Measurements from ENCODE around the gene CSRNP2. TPM values are rescaled to one million over a fixed set of nuclear protein-coding genes. Genes with fewer than 3 reads are reported as not detected.
"Not testable (repeated sequence)": the region's sequence is repeated elsewhere in the genome, so short reads cannot be mapped to it uniquely, and the experiment has no call there.

Gene CSRNP2
- total RNA-seq, 1 donor from 2014 or later: 33.6 TPM

DNA sequence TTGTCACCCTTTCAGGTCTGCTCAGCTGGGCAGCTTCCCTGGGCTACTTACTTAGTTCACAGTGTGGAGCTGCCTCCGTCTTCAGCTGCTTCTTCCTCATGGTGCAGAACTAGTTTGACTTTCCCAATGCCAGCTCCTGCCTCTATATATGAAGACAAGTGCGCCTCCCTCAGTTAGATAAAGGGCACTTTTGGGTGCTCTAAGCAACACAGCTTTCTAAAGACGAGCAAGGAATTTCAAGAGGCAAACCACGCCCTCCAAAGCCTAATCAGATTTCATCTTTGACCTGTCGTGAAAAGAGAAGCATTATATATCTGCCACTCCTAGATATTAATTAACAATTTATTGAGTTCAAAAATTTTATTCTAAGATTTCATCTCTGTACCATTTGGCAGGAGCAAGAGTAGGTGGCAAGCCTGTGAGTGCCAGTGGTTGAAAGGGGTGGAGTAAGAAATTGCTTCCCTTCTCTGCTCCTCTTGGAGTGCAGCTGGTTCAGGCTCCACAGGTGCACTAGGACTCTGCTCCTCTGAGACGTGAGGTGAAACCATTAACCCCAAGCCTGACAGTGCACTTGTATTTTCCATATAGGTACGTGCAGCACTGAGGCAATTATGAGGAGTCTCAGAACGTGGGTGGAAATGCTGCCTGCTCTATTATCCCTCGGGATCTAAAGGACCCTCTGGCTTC, 55.1 kb downstream of the CSRNP2 start:
- DNase-seq (ENCODE audit: low spot score): peak; percentile 55

DNA sequence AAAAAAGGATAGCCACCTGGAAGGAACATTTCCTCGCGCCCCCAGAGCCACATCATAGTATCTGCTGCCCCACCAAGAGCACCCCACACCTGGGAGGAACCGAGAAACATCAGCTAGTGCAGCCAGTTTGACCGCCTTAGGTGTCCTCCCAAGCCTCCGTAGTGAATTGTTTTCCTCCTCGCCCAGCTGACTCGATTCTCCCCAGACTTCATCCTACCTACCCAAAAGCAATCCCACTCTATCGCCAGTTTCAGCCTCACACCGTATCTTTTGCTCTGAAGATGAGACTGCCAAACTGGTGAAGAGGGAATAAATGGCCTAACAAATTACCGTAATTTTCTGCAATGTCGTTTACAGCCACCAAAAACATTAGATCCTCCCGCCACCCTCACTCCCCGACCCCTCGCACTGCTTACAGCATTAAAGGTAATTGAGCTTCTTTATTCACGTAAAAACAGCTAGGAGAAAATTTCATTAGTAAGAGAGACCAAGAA, 56.0 kb downstream of the CSRNP2 start:
- no peak for DNase-seq (ENCODE audit: low spot score)

- peak; percentile 98 for DNase-seq (ENCODE audit: low spot score)
These were observed 57.4 kb downstream of the CSRNP2 start, which contains the start of gene SLC11A2 for GRCh38 chr12:51025836-51026638. SLC11A2 (minus strand) TSS chr12:51026384; CDS start chr12:51010728, 15,656 bp downstream.

GRCh38 chr12:51025338-51025835, 58.0 kb downstream of the CSRNP2 start:
- no peak for DNase-seq (ENCODE audit: low spot score)

DNA sequence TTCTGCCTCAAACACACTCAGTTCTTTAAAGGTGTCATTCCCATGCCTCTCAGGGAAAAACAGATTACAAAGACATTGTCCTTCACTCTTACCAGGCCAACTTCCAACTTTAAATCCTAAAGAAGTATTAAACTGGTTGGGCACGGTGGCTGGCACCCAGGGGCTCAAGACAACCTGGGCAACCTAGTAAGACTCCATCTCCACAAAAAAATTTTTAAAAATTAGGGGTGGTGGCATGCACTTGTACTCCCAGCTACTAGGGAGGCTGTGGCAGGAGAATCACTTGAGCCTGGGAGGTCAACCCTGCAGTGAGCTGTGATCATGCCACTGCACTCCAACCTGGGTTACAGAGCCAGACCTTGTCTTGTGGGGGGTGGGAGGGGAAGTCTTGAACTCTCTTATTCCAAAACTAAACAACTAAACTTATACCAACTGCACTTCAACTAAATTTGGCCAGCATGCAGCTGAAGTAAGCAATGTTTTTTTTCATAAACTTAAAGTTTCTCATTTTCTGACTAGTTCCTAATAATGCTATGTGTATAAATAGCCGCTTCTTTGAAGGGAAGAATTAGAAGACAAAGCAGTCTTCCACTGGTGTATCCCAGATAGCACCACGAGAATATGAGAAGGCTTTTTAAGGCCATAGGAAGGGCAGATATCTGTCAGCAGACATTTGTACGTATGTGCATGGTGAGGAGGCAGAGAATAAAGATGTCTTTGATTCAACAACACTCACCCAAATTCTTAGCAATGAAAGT, 59.6 kb downstream of the CSRNP2 start:
- DNase-seq (ENCODE audit: low spot score): no peak

DNA sequence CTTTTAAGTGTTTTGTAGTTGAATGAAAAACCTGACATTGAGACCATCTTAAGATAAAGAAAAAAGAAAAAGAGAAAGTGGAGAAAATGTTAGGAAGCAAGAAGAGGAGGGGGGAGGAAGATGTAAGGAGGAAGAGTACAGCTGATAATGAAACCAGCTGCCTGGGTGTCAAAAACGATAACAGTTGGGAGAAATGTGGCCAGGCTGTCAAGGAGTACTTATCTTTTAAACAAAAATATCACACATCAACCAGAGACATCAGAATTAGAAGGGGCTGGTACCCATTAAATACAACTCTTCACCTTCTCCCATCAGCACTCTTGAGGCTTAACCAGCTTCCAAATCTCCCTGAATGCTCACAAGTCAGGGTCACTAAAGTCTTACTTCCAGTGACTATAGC, 61.7 kb downstream of the CSRNP2 start:
- no peak for DNase-seq (ENCODE audit: low spot score)

- DNase-seq (ENCODE audit: low spot score): no peak
These were observed 62.8 kb downstream of the CSRNP2 start for GRCh38 chr12:51020448-51021182.

DNA sequence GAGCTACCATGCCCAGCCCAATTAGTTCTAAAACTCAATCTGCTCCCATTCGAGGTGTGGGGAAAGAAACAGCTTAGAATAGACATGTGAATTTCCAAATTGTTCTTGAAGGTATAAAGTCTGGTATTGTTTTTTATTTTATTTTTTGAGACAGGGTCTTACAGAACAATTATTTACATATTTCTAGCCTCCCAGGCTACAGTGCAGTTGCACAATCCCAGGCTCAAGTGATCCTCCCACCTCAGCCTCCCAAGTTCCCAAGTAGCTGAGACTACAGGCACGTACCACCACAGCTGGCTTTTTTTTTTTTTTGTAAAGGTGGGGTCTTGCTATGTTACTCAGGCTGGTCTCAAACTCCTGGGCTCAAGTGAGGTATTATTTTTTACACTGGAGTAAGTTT, 63.5 kb downstream of the CSRNP2 start:
- DNase-seq (ENCODE audit: low spot score): no peak

DNA sequence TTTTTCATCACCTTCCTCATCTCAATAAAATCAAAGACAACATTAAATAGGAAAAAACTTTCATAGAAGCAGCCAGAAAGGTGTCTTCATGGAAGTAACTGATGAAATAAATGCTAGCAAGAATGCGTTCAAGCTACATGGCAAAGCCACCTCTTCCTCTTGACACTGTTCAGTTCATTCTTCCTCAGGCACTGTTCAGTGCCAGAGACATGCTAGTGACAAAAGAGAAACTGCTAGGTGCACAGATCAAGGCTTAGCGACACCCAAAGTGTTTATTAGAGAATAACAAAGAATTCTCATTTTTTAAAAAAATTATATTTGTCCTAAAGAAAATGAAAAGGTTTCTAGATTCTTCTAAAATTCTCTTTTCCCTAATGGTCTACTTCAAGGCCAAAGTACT, 64.4 kb downstream of the CSRNP2 start:
- no peak for DNase-seq (ENCODE audit: low spot score)

- no peak for DNase-seq (ENCODE audit: low spot score)
These were observed 65.9 kb downstream of the CSRNP2 start for GRCh38 chr12:51017452-51017851.

DNA sequence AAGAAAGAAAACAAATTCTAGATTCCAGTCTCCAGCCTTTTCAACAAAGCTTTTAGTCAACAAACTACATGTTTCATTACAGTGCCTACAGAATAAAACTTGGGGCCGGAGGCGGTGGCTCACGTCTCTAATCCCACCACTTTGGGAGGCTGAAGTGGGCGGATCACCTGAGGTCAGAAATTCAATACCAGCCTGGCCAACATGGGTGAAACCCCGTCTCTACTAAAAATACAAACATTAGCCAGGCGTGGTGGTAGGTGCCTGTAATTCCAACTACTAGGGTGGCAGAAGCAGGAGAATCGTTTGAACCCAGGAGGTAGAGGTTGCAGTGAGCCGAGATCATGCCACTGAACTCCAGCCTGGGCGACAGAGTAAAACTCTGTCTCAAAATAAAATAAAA, 68.9 kb downstream of the CSRNP2 start:
- DNase-seq (ENCODE audit: low spot score): not testable (repeated sequence)

GRCh38 chr12:51013441-51013840, 70.0 kb downstream of the CSRNP2 start:
- DNase-seq (ENCODE audit: low spot score): no peak

- no peak for DNase-seq (ENCODE audit: low spot score)
These were observed 70.7 kb downstream of the CSRNP2 start for GRCh38 chr12:51012570-51013236.

GRCh38 chr12:51011955-51012354, 71.4 kb downstream of the CSRNP2 start:
- no peak for DNase-seq (ENCODE audit: low spot score)

Other genes starting within 250 kb of the CSRNP2 start
- gene TMPRSS12, start 240.7 kb downstream of the CSRNP2 start, total RNA-seq: not detected
- gene HIGD1C, start 131.1 kb downstream of the CSRNP2 start, total RNA-seq: not detected
- gene SLC11A2, start 57.2 kb downstream of the CSRNP2 start, total RNA-seq: 72.0 TPM
- 49.1 TPM for gene LETMD1, start 35.3 kb downstream of the CSRNP2 start, total RNA-seq
- 21.9 TPM for gene TFCP2, start 89.5 kb upstream of the CSRNP2 start, total RNA-seq
- 14.8 TPM for gene POU6F1, start 134.5 kb upstream of the CSRNP2 start, total RNA-seq
- 159 TPM for gene DAZAP2, start 155.2 kb upstream of the CSRNP2 start, total RNA-seq
- 10.1 TPM for gene SMAGP, start 186.8 kb upstream of the CSRNP2 start, total RNA-seq
- 14.4 TPM for gene BIN2, start 240.6 kb upstream of the CSRNP2 start, total RNA-seq